Measurements from ENCODE around the gene PARP8.

DNA sequence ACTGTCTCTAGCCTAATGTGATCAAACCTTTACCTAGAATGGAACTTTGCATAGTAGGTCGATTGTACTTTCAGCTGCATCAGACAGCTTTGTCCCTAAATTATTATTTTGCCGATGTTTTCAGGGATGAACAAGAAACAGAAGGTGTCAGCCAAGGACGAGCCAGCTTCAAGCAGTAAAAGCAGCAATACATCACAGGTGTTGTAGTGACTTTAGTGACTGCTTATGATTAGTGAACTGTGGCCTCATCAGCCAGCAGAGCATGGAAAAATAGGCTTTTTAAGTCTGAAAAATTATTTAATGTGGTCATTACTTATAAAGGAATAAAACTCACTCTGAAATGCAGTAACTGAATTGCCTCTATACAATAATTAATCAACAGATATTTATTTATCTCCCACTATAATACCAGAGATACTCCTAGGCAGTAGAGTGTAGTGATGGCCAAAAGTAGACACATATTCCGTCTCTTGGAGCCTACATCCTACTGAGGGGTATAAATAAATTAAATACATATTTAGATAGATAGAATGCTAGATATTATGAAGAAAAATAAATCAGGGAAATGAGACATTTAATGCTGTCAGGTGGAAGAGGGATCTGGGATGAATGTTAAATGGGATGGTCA, 166.3 kb downstream of the PARP8 start:
- TF ChIP-seq, protein P1, sequence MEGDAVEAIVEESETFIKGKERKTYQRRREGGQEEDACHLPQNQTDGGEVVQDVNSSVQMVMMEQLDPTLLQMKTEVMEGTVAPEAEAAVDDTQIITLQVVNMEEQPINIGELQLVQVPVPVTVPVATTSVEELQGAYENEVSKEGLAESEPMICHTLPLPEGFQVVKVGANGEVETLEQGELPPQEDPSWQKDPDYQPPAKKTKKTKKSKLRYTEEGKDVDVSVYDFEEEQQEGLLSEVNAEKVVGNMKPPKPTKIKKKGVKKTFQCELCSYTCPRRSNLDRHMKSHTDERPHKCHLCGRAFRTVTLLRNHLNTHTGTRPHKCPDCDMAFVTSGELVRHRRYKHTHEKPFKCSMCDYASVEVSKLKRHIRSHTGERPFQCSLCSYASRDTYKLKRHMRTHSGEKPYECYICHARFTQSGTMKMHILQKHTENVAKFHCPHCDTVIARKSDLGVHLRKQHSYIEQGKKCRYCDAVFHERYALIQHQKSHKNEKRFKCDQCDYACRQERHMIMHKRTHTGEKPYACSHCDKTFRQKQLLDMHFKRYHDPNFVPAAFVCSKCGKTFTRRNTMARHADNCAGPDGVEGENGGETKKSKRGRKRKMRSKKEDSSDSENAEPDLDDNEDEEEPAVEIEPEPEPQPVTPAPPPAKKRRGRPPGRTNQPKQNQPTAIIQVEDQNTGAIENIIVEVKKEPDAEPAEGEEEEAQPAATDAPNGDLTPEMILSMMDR (conservative IDR thresholded peaks at IDR 0.05; ENCODE audit: low read depth, low read length), result no peak
- TF ChIP-seq CHD1 (IDR thresholded peaks at IDR 0.05; ENCODE audit: low read depth, low read length), result no peak
- TF ChIP-seq RAD21 (IDR thresholded peaks at IDR 0.05; ENCODE audit: low read length), result no peak
- TF ChIP-seq POLR2A (IDR thresholded peaks at IDR 0.05; ENCODE audit: low read depth, low read length), result no peak
- TF ChIP-seq, protein P2, sequence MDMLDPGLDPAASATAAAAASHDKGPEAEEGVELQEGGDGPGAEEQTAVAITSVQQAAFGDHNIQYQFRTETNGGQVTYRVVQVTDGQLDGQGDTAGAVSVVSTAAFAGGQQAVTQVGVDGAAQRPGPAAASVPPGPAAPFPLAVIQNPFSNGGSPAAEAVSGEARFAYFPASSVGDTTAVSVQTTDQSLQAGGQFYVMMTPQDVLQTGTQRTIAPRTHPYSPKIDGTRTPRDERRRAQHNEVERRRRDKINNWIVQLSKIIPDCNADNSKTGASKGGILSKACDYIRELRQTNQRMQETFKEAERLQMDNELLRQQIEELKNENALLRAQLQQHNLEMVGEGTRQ (IDR thresholded peaks at IDR 0.05; ENCODE audit: low read depth, low read length), result no peak
- TF ChIP-seq CEBPB (IDR thresholded peaks at IDR 0.05; ENCODE audit: low read depth, low read length), result no peak
- no peak for TF ChIP-seq MXI1 (IDR thresholded peaks at IDR 0.05; ENCODE audit: borderline replicate concordance, low read depth, low read length)
- no peak for TF ChIP-seq RCOR1 (IDR thresholded peaks at IDR 0.05; ENCODE audit: insufficient replicate concordance, low read length)
- no peak for TF ChIP-seq MAZ (IDR thresholded peaks at IDR 0.05; ENCODE audit: borderline replicate concordance, low read depth, low read length)

Measured in IMR-90 (cell line).